Sigmoid colon (tissue), 4 donors: Measurements from ENCODE around the gene LPP.

Experiments used
- EP300 ChIP-seq, 4 donors: sonication (generic); formaldehyde crosslinking; IDR thresholded peaks; one replicate each; pipeline ENCODE4 v1.6.1; 2017; ENCODE audit warnings: antibody characterized with exemption in 4 of 4
- POLR2A ChIP-seq, 2 donors: fragments of 450-650 bp; IDR thresholded peaks; one replicate each; pipeline ENCODE4 v1.6.1; 2016; ENCODE audit warnings: antibody characterized with exemption in 2 of 2, mild to moderate bottlenecking in 2 of 2, moderate library complexity in 2 of 2
- POLR2AphosphoS5 ChIP-seq, 4 donors: sonication (generic); formaldehyde crosslinking; IDR thresholded peaks; one replicate each; pipeline ENCODE4 v1.6.1; 2017; ENCODE audit warnings: antibody characterized with exemption in 4 of 4
- TF ChIP-seq, protein P1 (sequence below), 4 experiments: fragments of 450-650 bp in 3 of 4; fragments of 200-600 bp in 1 of 4; IDR thresholded peaks; one replicate each; pipeline ENCODE4 v1.5.1; 2016 to 2019; ENCODE audit warnings: antibody characterized with exemption in 4 of 4, mild to moderate bottlenecking in 3 of 4, moderate library complexity in 2 of 4

DNA sequence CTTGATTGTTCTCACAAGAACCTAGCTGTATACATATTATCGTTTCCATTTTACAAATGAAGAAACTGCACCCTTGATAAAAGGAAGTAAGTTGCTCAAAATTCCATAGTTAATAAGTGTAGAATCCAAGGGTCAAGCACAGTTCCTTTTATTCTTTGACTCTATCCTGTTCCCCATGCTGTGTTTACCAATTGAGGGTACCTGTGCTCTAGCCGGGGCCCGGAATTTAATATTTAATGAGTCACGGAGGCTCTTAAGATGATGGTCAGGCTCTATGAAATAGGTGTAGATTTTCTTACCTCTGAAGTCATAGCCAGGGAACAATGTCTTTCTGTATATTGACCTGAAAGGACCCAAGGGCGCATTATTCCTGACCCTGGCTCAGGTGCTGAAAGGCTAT is 65.2 kb downstream of the LPP start:
- TF ChIP-seq POLR2A (IDR thresholded peaks at IDR 0.05) (no peak), EP300 (IDR thresholded peaks at IDR 0.05) (no peak), POLR2AphosphoS5 (IDR thresholded peaks at IDR 0.05) (no peak)
- TF ChIP-seq, protein P1, sequence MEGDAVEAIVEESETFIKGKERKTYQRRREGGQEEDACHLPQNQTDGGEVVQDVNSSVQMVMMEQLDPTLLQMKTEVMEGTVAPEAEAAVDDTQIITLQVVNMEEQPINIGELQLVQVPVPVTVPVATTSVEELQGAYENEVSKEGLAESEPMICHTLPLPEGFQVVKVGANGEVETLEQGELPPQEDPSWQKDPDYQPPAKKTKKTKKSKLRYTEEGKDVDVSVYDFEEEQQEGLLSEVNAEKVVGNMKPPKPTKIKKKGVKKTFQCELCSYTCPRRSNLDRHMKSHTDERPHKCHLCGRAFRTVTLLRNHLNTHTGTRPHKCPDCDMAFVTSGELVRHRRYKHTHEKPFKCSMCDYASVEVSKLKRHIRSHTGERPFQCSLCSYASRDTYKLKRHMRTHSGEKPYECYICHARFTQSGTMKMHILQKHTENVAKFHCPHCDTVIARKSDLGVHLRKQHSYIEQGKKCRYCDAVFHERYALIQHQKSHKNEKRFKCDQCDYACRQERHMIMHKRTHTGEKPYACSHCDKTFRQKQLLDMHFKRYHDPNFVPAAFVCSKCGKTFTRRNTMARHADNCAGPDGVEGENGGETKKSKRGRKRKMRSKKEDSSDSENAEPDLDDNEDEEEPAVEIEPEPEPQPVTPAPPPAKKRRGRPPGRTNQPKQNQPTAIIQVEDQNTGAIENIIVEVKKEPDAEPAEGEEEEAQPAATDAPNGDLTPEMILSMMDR (IDR thresholded peaks at IDR 0.05): no peak
